Endothelial cell of umbilical vein (primary cell): Measurements from ENCODE around the gene POP7. TPM values are rescaled to one million over a fixed set of nuclear protein-coding genes. Genes with fewer than 3 reads are reported as not detected.

ENCODE experiments used
- BruUV-seq: library from RNA; stranded (reverse); fragments of 400-500 nt; replicated peaks from 2 replicates; lab custom pipeline; 2021; lab: Mats Ljungman, UMichigan
- CTCF ChIA-PET: fragments of 300-600, 350-600 bp; sonication (Branson Sonifier 250); formaldehyde crosslinking; loops from one replicate; lab custom pipeline; 2021; ENCODE audit warnings: antibody characterized with exemption, inconsistent platforms; lab: Charles Lee
- POLR2A ChIA-PET: fragments of 300-600, 350-600 bp; sonication (Branson Sonifier 250); formaldehyde crosslinking; loops from one replicate; lab custom pipeline; 2021; ENCODE audit warnings: antibody characterized with exemption, inconsistent platforms; lab: Charles Lee
- DNase-seq: peaks from one replicate; pipeline ENCODE4 v3.0.0-alpha.2; 2011; ENCODE audit warnings: low read depth, low spot score
- FAIRE-seq: peaks from 2 replicates; lab custom pipeline; 2011; peaks lifted over from hg19 to GRCh38; lab: Jason Lieb, UNC
- H2AFZ ChIP-seq: 2 replicates; pipeline ENCODE4 v1.6.0; 2012; ENCODE audit warnings: low read depth, low read length, control low read depth, inconsistent platforms
- H3K27ac ChIP-seq: 2 replicates; pipeline ENCODE4 v1.5.1; 2011; ENCODE audit warnings: low read depth, mild to moderate bottlenecking, control low read depth, low read length, moderate library complexity; ENCODE audit not compliant: insufficient read depth
- H3K27me3 ChIP-seq, 2 experiments: 2 replicates each; pipeline versions ENCODE4 v1.6.0 to v1.6.1; 2011; ENCODE audit warnings: low read length in 2 of 2, mixed read lengths in 1 of 2; ENCODE audit not compliant: control insufficient read depth in 2 of 2, insufficient read depth in 2 of 2
- H3K36me3 ChIP-seq, 2 experiments: 2 replicates in 1 of 2; 3 replicates in 1 of 2; pipeline ENCODE4 v1.5.1; 2011; ENCODE audit warnings: low read length in 2 of 2, mild to moderate bottlenecking in 1 of 2, moderate library complexity in 1 of 2; ENCODE audit not compliant: control insufficient read depth in 2 of 2, insufficient read depth in 2 of 2; ENCODE audit errors: extremely low read depth in 1 of 2
- H3K4me1 ChIP-seq: 3 replicates; pipeline ENCODE4 v1.5.1; 2011; ENCODE audit warnings: mild to moderate bottlenecking, low read length; ENCODE audit not compliant: control insufficient read depth, insufficient read depth; ENCODE audit errors: extremely low read depth
- H3K4me2 ChIP-seq: 2 replicates; pipeline ENCODE4 v1.6.1; 2011; ENCODE audit warnings: low read length, control low read depth, mixed read lengths; ENCODE audit not compliant: insufficient read depth
- H3K4me3 ChIP-seq, 3 experiments: fragments of 200-600 bp in 1 of 3; sonication (generic), shearing (Covaris generic) in 1 of 3; replicated peaks in 1 of 3; 2 replicates each; pipeline ENCODE4 v1.5.1; 2011 to 2016; ENCODE audit warnings: control low read depth in 3 of 3, low read length in 3 of 3, mild to moderate bottlenecking in 2 of 3, inconsistent platforms in 1 of 3, low read depth in 1 of 3, moderate library complexity in 1 of 3; ENCODE audit not compliant: insufficient read depth in 1 of 3
- H3K79me2 ChIP-seq: 2 replicates; pipeline ENCODE4 v1.6.0; 2012; ENCODE audit warnings: low read length, inconsistent platforms; ENCODE audit not compliant: control insufficient read depth, insufficient read depth
- H3K9ac ChIP-seq: replicated peaks from 2 replicates; pipeline ENCODE3; 2011; ENCODE audit warnings: low read length, control low read depth; ENCODE audit not compliant: insufficient read depth; ENCODE audit errors: extremely low read depth
- H3K9me1 ChIP-seq: replicated peaks from 3 replicates; pipeline ENCODE4 v1.6.0; 2011; ENCODE audit warnings: mild to moderate bottlenecking, low read length; ENCODE audit not compliant: control insufficient read depth, insufficient read depth; ENCODE audit errors: extremely low read depth
- H3K9me3 ChIP-seq: replicated peaks from 2 replicates; pipeline ENCODE4 v1.5.1; 2012; ENCODE audit warnings: low read length, inconsistent platforms; ENCODE audit not compliant: control insufficient read depth, insufficient read depth
- H4K20me1 ChIP-seq: replicated peaks from 2 replicates; pipeline ENCODE3; 2011; ENCODE audit warnings: mild to moderate bottlenecking, low read length; ENCODE audit not compliant: control insufficient read depth, insufficient read depth; ENCODE audit errors: extremely low read depth
- EZH2 ChIP-seq: IDR thresholded peaks from 2 replicates; pipeline ENCODE4 v1.6.1; 2012; ENCODE audit warnings: borderline replicate concordance, low read depth, mild to moderate bottlenecking, moderate library complexity, low read length, inconsistent platforms; ENCODE audit not compliant: severe bottlenecking
- FOS ChIP-seq: IDR thresholded peaks from 2 replicates; pipeline ENCODE4 v1.6.1; 2011; ENCODE audit warnings: mild to moderate bottlenecking, low read length, moderate library complexity, borderline replicate concordance; ENCODE audit not compliant: insufficient read depth
- GATA2 ChIP-seq: IDR thresholded peaks from 2 replicates; pipeline ENCODE4 v1.7.0; 2011; ENCODE audit warnings: low read depth, mild to moderate bottlenecking, moderate library complexity, mixed read lengths, low read length; ENCODE audit not compliant: insufficient read length, insufficient read depth
- JUN ChIP-seq: IDR thresholded peaks from 2 replicates; pipeline ENCODE4 v1.6.1; 2011; ENCODE audit warnings: borderline replicate concordance, low read depth; ENCODE audit not compliant: insufficient read length, insufficient read depth
- MYC ChIP-seq: IDR thresholded peaks from one replicate; pipeline ENCODE4 v1.6.1; 2011; ENCODE audit warnings: mild to moderate bottlenecking, low read depth, low read length
- POLR2A ChIP-seq: IDR thresholded peaks from 2 replicates; pipeline ENCODE4 v1.6.1; 2012; ENCODE audit warnings: low read depth, mild to moderate bottlenecking, control low read depth, low read length
- POLR2AphosphoS5 ChIP-seq: IDR thresholded peaks from 2 replicates; pipeline ENCODE4 v1.6.1; 2012; ENCODE audit warnings: low read depth, mild to moderate bottlenecking, control low read depth, low read length, moderate library complexity; ENCODE audit not compliant: insufficient read depth
- dilution Hi-C: fragments of 300-500 bp; cut with MboI; formaldehyde crosslinking; loops from one replicate; pipeline ENCODE4 v1.15.0; 2019; ENCODE audit warnings: low sequenced_read_pairs; ENCODE audit not compliant: extremely low pct_ligation_motif_present
- intact Hi-C: fragments of 100-400 bp; cut with micrococcal nuclease; formaldehyde crosslinking; loops from one replicate; pipeline ENCODE4 v1.10.0; 2022
- polyA plus RNA-seq, 4 experiments: library from polyadenylated mRNA; depleted of rRNA in 3 of 4; stranded (reverse) in 3 of 4; unstranded in 1 of 4; fragments of >200 nt; gene quantifications; 2 replicates each; pipeline versions ENCODE4 v1.2.1 to v1.2.3, GENCODE V29; 2011 to 2012; ENCODE audit warnings: missing spikeins in 1 of 4
- total RNA-seq: library from RNA; stranded (reverse); gene quantifications from 2 replicates; pipeline ENCODE4 v1.2.3, GENCODE V29; 2021
- TF ChIP-seq, protein P1 (sequence below), 2 donors: IDR thresholded peaks; 1 replicate in 1 of 2; 2 replicates in 1 of 2; pipeline ENCODE4 v1.5.1; 2011; ENCODE audit warnings: low read length in 2 of 2, mild to moderate bottlenecking in 2 of 2, moderate library complexity in 2 of 2, control low read depth in 1 of 2, inconsistent platforms in 1 of 2, low read depth in 1 of 2; ENCODE audit not compliant: insufficient read depth in 1 of 2; ENCODE audit errors: extremely low read depth in 1 of 2
- TF ChIP-seq, protein P2 (sequence below): IDR thresholded peaks from 2 replicates; pipeline ENCODE4 v1.6.1; 2011; ENCODE audit not compliant: insufficient read depth, insufficient read length

Gene POP7
- total and polyA plus RNA-seq, 2 donors (not counting 3 experiments of a cell fraction or from before 2014, with no cell fraction given), result 47.4 to 48.8 TPM

DNA sequence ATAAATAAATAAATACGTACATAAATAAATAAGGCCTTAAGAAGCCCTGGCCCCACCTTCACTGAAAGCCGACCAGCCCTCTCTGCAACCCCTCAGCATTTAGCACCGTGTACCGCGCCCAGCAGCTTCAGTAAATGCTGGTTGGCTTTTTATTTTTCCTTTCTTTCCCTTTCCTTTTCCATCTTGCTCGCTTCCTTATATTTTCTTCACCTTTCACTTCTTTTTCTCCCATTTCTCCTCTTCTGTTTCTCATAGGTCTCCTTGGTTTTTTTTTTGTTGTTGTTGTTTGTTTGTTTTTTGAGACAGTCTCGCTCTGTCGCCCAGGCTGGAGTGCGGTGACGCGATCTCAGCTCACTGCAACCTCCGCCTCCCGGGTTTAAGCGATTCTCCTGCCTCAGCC, 38.7 kb downstream of the POP7 start:
- H3K4me1 ChIP-seq, result no peaks in the 10 kb centered on the region
- H2AFZ ChIP-seq, result no peak overlapping the region
- no peaks in the 10 kb centered on the region for H3K9me1 ChIP-seq
- H3K36me3 ChIP-seq, result no peaks in the 10 kb centered on the region
- DNase-seq (no peak), FAIRE-seq (no peak)
- H4K20me1 ChIP-seq, result no peaks in the 10 kb centered on the region
- no peaks in the 10 kb centered on the region for H3K9me3 ChIP-seq
- H3K9ac ChIP-seq, result no peak overlapping the region
- dilution Hi-C loops (no loop called here), intact Hi-C loops (no loop called here)
- H3K27me3 ChIP-seq, result no peaks in the 10 kb centered on the region
- no peaks in the 10 kb centered on the region for H3K79me2 ChIP-seq
- ChIA-PET POLR2A (no interaction called here), CTCF (no interaction called here)
- no TSS peak for BruUV-seq
- TF ChIP-seq FOS (no peak), POLR2AphosphoS5 (no peak), JUN (no peak), POLR2A (no peak), GATA2 (no peak), MYC (no peak), EZH2 (no peak)
- TF ChIP-seq, protein P1, sequence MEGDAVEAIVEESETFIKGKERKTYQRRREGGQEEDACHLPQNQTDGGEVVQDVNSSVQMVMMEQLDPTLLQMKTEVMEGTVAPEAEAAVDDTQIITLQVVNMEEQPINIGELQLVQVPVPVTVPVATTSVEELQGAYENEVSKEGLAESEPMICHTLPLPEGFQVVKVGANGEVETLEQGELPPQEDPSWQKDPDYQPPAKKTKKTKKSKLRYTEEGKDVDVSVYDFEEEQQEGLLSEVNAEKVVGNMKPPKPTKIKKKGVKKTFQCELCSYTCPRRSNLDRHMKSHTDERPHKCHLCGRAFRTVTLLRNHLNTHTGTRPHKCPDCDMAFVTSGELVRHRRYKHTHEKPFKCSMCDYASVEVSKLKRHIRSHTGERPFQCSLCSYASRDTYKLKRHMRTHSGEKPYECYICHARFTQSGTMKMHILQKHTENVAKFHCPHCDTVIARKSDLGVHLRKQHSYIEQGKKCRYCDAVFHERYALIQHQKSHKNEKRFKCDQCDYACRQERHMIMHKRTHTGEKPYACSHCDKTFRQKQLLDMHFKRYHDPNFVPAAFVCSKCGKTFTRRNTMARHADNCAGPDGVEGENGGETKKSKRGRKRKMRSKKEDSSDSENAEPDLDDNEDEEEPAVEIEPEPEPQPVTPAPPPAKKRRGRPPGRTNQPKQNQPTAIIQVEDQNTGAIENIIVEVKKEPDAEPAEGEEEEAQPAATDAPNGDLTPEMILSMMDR (IDR thresholded peaks at IDR 0.05; ENCODE audit: extremely low read depth in 1 of 2, insufficient read depth in 1 of 2, low read depth in 1 of 2, low read length in 2 of 2), result no peak
- TF ChIP-seq, protein P2, sequence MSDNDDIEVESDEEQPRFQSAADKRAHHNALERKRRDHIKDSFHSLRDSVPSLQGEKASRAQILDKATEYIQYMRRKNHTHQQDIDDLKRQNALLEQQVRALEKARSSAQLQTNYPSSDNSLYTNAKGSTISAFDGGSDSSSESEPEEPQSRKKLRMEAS, result no peak
- H3K4me2 ChIP-seq, result no peak overlapping the region
- H3K27ac ChIP-seq, result no peak overlapping the region
- H3K4me3 ChIP-seq, result no peak overlapping the region
